ENCODE measurements around the gene CD99.

GRCh38 chrX:2748171-2748814, 57.2 kb downstream of the CD99 start:
- TF ChIP-seq, protein P1, sequence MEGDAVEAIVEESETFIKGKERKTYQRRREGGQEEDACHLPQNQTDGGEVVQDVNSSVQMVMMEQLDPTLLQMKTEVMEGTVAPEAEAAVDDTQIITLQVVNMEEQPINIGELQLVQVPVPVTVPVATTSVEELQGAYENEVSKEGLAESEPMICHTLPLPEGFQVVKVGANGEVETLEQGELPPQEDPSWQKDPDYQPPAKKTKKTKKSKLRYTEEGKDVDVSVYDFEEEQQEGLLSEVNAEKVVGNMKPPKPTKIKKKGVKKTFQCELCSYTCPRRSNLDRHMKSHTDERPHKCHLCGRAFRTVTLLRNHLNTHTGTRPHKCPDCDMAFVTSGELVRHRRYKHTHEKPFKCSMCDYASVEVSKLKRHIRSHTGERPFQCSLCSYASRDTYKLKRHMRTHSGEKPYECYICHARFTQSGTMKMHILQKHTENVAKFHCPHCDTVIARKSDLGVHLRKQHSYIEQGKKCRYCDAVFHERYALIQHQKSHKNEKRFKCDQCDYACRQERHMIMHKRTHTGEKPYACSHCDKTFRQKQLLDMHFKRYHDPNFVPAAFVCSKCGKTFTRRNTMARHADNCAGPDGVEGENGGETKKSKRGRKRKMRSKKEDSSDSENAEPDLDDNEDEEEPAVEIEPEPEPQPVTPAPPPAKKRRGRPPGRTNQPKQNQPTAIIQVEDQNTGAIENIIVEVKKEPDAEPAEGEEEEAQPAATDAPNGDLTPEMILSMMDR (IDR thresholded peaks at IDR 0.05), result no peak
- no peak for TF ChIP-seq EZH2phosphoT487 (IDR thresholded peaks at IDR 0.05; ENCODE audit: borderline replicate concordance, low read depth)
- TF ChIP-seq, protein P2, sequence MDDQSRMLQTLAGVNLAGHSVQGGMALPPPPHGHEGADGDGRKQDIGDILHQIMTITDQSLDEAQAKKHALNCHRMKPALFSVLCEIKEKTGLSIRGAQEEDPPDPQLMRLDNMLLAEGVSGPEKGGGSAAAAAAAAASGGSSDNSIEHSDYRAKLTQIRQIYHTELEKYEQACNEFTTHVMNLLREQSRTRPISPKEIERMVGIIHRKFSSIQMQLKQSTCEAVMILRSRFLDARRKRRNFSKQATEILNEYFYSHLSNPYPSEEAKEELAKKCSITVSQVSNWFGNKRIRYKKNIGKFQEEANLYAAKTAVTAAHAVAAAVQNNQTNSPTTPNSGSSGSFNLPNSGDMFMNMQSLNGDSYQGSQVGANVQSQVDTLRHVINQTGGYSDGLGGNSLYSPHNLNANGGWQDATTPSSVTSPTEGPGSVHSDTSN (IDR thresholded peaks at IDR 0.05), result no peak
- no peak for TF ChIP-seq JUND (IDR thresholded peaks at IDR 0.05)
- no peak for TF ChIP-seq NFIC (IDR thresholded peaks at IDR 0.05; ENCODE audit: borderline replicate concordance)
- no peak for TF ChIP-seq MXI1 (IDR thresholded peaks at IDR 0.05; ENCODE audit: low read depth, low read length)
- TF ChIP-seq TEAD4 (IDR thresholded peaks at IDR 0.05; ENCODE audit: borderline replicate concordance, insufficient read depth), result no peak
- no peak for TF ChIP-seq EP300 (IDR thresholded peaks at IDR 0.05; ENCODE audit: borderline replicate concordance in 1 of 2, low read depth in 1 of 2, low read length in 1 of 2)
- TF ChIP-seq POLR2AphosphoS5 (IDR thresholded peaks at IDR 0.05; ENCODE audit: low read depth, low read length), result no peak
- TF ChIP-seq REST (IDR thresholded peaks at IDR 0.05; ENCODE audit: low read depth, low read length), result no peak
